HT1080 (cell line): ENCODE data around the gene REL. TPM values are rescaled to one million over a fixed set of nuclear protein-coding genes. Genes with fewer than 3 reads are reported as not detected.

Experiments
- DNase-seq: peaks from one replicate; pipeline ENCODE4 v3.0.0-alpha.2; 2015; ENCODE audit warnings: low read depth
- total RNA-seq: library from RNA; depleted of rRNA; stranded (reverse); fragments of >200 nt; shearing (Covaris generic); gene quantifications from 2 replicates; pipeline ENCODE4 v1.2.3, GENCODE V29; 2014

REL gene
- total RNA-seq, 1 experiment from 2014 or later: 2.2 TPM

DNA sequence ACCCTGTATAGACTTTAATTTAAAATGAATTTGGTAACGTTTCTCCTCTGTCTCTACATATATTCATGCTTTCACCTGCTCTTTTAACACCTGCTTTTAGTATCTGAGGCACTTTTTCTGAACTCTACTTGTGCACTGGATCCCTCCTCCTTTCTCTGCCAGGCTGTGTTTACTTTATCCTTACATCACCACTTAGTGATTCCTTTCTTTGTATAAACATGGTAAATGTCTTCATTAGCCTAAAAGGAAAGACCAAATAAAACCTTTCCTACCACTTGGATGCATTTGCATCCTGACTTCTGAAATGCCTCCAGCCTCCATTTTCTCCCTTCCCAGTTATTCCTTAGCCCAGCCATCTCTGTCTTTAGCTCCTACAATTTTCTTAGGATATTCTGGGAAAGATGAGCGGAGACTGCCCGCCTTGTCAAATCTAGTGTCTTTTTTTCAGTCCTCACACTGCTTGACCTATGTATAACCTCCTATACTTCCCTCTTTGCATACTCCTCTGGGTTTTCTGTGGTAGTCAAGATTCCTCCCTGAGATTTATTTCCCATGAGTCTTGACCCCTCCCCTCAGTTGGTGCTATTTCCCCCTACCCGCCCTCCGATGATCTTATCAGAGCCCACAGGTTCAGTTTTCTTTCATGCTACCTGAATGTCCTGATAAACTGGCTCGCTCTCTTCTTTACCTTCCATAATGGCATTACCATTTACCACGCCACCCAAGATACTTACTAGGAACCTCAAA, 44.8 kb downstream of the REL start:
- no peak for DNase-seq

DNA sequence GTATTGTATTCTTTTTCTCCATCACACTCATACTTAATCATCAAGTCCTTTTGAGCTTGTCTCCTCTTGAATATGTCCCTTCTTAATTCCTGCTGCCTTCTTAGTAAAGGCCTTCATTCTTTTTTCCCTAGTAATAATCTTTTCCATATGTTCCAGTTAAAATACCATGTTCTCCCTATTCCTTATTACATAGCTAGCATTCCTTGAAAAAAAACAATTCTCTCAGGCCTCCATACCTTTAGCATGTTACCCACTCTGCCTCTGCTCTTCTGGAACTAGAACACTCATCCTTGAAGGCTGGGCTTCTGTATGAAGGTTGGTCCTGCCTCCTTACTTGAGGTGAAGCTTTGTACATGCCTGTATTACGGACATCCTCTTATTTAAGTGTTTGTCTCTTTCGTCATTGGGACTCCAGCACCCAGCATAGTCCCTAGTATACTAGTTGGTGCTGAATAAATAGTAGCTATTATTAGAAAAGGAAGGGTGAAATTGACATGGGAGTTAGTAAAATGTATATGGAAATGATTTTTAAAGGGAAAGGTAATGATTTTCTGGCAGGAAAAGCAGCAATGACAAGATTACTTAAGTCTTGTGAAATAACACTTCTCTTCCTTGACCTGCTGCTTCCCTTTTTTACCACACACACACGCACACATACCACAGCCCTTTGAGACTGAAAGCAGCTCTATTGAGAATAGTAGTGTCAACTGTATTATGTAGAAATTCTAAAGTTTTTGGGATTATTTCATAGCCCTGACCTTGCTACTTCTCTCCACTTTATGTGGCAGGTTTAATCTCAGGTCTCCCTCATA, 45.6 kb downstream of the REL start:
- no peak for DNase-seq

DNA sequence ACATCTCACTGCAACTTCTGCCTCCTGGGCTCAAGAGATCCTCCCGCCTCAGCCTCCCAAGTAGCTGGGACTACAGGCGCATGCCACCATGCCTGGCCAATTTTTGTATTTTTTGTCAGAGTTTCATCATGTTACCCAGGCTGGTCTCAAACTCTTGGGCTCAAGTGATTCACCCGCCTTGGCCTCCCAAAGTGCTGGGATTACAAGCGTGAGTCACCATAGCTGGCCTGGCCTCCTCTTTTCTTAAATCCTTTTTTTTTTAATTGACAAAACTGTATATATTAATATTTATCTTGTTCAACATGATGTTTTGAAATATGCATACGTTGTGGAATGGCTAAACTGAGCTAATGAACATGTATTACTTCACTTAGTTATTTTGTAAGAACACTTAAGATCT, 50.7 kb downstream of the REL start:
- peak; percentile 46 for DNase-seq

DNA sequence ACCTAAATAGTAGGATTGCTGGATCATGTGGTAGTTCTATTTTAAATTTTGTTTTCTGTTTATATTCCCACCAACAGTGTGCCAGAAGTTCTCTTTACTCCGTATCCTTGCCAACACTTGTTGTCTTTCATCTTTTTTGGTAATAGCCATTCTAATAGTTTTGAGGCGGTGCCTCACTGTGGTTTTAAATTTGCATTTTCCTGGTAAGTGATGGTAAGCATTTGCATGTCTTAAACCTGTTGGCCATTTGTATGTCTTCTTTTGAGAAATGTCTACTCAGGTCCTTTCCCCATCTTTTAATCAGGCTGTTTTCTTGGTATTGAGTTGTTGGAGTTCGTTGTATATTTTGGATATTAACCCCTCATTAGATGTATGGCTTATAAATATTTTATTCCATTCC, 51.6 kb downstream of the REL start:
- no peak for DNase-seq

DNA sequence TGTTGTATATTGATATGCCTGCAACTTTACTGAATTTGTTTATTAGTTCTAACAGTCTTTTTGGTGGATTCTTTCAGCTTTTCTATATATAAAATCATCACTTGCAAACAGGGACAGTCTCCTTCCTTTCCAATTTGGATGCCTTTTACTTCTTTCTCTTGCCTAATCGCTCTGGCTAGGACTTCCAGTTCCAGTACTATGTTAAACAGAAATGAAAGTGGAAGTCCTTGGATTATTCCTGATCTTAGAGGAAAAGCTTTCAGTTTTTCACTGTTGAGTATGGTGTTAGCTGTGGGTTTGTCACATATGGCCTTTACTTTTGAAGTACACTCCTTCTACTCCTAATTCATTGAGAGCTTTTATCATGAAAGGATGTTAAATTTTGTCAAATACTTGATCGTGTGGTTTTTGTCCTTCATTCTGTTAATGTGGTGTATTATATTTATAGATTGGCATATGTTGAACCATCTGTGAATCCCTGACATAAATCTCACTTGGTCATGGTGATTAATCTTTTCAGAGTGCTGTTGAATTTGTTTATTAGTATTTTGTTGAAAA, 52.9 kb downstream of the REL start:
- no peak for DNase-seq

DNA sequence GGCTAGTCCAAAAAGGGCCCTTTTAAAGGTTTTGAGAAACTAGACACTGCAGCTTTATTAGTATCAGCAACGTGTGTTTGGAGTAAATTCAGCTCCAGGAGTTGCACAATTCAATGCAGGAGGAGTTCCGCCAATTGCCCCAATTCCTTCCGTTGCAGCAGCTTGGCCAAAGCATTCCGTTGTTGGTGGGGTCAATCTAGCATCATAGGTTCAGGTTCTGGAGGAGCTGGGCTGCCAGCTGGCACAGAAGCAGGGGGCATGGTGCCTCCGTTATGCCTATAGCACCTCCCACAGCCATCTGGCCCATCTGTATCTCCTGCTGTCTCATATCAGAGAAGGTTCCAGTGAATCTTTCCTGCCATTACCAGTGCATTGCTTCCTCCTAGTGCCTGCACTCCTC, 55.4 kb downstream of the REL start:
- DNase-seq: no peak

DNA sequence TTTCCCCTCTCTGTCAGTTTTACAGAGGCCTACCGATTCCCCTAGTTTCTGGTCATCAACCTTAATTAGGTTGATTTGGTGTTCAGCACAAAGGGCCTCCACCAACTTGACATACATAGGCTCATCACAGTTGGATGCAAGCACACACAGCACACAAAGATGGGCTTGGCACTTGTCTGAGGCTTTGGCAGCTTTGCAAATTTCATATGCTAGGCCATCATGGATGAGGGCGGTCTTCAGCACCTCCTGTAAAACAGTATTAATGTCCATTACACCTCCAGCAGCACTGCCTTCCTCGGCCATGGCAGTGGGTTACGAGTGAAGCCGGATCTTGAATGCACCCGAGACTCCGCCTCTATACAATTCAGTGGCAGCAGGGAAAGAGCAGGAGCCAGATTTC, 56.9 kb downstream of the REL start:
- DNase-seq: no peak

DNA sequence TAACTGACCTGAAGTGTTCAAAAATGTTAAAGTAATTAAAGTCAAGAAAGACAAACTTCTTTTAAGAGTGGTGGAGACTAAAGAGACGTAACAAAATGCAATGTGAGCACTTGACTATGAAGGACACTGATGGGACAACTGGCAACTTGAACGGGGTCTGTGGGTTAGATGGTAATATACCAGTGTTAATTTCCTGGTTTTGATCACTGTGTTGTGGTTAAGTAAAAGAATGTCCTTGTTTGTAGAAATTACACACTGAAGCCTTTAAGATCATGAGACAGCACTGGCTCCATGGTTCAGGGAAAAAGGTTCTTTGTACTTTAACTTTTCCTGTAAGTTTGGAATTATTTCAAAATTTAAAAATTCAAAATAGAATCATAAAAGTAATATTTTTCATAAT, 58.2 kb downstream of the REL start:
- no peak for DNase-seq

DNA sequence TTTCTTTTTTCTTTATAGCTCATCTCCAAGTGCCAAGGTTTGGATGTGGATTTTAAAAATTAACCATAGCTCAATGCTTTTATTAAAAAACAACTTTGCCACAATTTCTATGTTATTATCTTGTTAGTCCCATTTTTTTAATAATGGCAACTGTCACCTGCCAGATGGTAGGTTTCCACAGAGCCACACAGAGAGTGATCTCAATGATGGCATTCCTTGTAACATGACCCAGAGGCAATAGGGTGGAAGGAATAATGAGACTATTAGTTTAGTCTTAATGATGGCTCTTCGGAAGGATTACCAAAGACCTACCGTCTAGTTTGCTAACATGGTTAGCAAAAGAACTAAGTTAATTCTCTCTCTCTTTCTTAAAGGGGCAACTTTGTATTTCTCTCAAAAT, 64.0 kb downstream of the REL start:
- no peak for DNase-seq

DNA sequence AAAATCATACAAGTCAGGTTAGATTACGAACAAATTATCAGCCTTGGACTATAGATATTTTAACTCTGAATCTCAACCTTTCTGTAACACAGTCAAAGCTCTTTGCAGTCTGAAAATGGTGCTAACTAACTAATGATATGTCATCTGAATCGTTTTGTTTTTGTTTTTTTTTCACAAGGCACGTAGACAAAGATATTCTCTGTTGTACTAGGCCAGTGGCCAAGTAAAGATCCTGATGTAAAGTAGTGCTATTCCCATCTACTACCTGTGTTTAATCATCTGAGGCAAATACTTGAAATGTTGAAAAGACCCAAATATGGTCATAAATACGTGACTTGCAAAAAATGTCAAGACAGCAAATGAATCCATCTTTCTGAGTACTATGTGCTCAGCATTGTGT, 65.7 kb downstream of the REL start:
- no peak for DNase-seq

DNA sequence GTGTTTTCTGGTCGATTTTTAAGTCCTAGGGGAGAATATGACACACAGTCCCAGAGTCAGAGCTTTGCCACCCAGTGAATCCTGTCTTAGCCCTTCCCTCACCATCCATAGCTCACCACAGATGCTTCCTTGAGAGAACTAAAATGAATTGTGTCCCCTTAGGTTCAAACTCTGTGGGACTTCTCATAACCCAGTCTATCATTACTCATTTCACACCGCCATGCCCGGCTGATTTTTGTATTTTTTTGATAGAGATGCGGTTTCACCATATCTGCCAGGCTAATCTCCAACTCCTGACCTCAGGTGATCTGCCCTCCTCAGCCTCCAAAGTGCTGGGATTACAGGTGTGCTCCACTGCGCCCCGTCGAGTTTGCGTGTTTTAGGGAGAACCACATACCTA, 66.8 kb downstream of the REL start:
- DNase-seq: no peak

DNA sequence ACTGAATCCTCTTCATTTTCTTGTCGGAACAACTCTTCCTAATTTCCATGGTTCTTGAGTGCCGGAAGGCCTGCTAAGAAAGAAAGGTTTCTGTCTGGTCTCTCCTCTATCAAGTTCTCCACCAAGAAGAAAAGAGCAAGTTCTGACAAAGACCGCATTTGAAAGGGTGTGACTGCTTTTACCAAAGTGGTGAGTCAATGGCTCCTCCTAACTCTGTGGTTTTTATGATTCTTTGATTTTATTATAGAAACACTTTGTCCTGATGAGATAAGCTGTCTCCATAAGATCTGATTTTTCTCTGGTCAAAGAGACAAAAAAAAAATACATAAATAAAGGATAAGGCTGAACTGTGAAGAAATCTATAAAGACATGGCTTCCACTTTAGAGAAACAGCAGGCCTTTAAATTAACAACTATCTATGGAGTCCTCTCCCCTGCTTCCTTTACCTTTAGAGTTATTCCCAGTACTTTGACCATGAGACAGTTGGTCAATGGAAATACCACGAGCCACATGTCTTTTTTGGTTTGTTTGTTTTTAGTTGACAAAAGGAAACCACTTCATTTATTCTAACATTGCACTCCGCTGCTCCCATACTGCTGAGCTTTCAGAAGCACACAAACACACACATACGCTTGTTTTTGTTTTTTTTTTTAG, 67.7 kb downstream of the REL start:
- peak; percentile 65 for DNase-seq

DNA sequence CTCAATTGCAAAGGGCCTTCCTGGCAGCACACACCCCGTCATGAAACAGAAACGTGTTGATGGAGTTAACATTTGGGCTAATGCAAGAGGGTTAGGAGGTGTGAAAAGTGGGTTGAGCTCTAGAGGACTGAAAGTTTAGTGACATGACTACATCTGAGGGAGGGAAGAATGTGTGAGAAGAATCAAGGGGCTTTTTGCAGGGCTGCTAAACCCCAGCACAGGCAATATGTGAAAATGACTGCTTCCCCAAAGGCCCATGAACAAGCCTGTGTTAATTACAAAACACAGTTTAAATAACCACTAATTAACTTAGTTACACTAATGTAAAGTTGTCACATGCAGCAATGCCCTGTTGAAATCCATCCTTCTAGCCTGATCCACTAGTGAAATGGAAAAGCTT, 72.8 kb downstream of the REL start:
- DNase-seq: no peak

DNA sequence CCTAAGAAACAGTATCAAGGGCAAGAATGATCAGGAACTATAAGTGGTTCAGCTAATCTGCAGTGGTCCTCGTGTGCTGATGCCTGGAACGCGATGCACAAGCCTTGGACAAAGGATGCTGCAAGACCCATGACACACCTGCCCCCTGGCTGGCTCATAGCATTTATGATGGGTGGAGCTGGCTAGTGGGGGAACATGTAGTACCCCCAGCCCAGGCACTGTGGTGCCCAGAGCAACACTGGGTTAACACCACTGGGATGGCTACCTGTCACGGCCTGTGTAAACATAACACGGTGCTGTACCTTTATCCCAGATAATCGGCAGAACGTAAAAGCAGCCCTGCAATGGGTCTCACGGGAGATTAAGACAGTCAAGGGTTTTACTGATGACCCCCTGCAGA, 75.8 kb downstream of the REL start:
- DNase-seq: no peak

DNA sequence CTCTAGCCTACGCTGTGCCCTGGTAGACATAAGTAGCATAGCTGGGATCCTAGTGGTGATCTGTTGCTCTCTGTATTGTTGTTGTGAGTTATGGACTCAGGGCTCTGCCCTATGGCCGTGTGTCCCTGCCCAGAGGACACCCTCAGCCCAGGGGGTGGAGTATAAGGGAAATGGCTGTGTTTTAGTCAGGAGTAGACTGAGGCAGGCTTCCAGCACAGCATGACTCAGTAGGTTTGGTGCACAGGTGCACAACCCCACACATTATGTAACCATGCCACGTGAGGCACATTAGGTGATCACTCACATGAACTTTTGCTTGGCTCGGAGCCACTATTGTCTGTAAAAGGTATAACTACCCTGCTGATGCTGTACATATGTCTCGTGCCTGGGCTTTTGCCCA, 76.3 kb downstream of the REL start:
- DNase-seq: peak; percentile 13

DNA sequence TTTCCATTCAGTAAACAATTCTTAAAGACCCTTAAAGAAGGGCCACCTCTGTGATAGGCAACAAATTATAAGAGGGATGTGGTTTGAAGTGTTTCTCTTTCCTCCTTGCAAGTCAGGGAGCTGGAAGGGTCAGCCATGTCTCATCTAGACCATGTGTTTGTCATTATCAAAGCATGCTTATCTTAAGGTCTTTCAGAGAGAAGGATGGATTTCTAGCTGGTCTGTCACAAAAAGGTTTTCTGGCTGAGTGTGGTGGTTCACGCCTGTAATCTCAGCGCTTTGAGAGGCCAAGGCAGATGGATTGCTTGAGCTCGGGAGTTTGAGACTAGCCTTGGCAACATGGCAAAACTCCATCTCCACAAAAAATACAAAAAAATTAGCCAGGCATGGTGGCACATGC, 77.0 kb downstream of the REL start:
- DNase-seq: peak; percentile 3

DNA sequence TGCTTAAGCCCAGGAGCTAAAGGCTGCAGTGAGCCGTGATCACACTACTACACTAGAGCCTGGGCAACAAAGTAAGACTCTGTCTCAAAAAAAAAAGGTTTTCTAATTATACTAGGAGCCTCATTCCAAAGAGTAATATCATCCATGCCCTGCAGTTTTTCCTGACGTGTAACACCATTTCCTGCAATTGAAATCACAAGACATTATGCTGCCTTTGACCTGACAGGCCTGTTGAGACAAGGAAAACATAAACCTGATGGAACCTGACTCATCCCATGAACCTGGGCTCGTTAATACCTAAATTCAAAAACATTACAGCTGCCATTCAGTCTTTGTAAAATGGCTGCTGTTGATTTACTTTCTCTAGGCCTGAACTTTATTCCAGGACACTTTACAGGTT, 77.4 kb downstream of the REL start:
- peak; percentile 67 for DNase-seq

DNA sequence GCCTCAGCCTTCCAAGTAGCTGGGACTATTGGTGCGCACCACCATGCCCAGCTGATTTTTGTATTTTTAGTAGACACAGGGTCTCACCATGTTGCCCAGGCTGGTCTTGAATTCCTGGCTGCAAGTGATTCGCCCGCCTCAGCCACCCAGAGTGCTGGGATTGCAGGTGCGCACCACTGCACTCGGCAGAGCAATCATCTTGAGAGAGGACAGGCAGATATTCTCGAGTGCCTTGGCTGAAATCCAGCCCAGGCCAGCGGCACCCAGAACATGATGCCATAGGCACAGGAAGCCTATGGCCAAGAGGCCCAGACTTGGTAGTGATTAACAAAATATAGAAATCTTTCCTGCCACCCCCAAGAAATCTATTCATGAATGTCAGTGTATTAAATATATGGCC, 78.1 kb downstream of the REL start:
- no peak for DNase-seq

DNA sequence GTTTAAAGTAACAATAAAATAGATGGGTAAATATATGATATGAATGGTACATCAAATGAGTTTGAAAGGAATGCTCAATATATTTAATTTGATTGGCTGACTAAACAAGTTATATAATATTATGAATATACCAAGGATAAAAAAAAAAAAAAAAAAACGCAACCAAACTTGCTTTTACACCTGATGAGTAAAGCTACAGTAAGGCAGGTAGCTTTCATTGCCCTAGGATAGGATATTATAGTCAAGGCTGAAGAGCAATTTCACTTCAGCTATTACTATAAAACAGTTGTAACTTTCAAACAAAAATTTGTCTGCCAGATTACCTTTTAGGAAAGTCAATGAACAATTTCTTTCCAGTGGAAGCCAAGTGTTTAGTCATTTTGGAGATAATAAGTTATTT, 79.3 kb downstream of the REL start:
- no peak for DNase-seq

DNA sequence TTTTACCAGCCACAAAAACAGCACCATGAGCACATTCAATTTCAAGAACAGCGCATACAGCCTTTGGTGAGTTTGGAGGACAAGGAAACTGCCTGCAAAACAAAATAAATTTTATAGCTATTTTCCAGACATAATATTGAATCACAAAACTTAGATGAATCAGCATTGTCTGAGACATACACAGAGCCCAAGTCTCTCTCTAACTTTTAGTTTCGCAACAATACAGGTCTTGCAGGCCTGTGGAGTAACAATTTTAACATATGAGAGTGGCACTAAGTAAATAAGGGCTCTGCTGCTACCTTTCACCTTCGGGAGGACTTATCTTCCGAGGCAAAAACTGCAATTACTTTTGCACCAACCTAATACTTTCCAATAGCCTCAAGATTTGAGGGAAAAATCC, 80.1 kb downstream of the REL start:
- peak; percentile 13 for DNase-seq

DNA sequence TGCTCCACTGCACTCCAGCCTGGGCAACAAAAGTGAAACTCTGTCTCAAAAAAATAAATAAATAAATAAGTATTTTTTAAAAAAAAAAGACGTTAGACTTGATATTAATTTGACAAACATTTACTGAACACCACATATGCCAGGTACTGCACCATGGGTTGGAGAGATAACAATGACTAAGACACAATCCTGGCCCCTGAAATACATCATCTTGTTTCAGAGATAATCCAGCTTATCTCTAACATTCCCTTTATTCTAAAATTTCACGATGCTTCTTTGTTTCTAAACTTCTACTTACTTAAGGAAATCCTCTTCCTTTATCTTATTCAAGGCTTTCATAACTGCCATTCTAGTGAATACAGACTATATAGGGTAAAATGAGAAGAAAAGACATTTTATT, 81.2 kb downstream of the REL start:
- DNase-seq: no peak

DNA sequence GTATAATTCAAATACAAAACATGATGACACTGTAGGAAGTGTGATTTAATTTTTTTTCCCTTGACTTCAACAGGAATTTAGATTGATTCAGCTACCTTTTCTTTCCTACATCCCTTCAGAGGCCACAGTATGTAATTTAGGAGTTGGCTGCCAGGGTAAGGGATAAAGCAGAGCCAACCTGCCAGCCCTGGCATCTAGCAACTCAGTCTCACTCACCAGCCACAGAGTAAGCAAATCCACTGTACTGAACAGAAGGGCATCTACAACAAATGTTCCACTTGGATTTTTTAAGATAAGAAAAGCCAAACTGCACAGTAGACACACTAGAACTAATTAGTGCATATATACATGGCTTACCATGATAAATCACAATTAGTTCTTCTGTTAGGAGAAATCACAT, 81.8 kb downstream of the REL start:
- no peak for DNase-seq
